ENCODE results near the gene CIB2. TPM values are rescaled to one million over a fixed set of nuclear protein-coding genes. Genes with fewer than 3 reads are reported as not detected.

CIB2 gene
- total RNA-seq, 1 experiment from 2014 or later: 43.2 TPM

DNA sequence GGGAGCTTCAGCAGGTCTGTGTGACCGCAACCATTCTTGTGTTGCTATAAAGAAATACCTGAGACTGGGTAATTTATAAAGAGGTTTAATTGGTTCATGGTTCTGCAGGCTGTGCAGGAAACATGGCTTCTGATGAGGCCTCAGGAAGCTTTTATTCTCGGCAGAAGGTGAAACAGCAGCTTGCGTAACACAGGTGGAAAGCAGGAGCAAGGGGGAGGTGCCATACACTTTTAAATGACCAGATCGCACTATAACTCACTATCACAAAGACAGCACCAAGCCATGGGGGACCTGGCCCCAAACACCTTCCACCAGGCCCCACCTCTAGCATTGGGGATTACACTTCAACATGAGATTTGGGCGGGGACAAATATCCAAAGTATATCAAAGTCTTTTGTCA lies 8.3 kb upstream of the CIB2 start:
- Histone ChIP-seq H4K20me1 (ENCODE audit: control insufficient read depth, insufficient read depth, insufficient read length) (no peaks in the 10 kb centered on the region), H3K18ac (ENCODE audit: insufficient read length, low read depth, low read length) (no peak overlapping the region), H3K14ac (ENCODE audit: insufficient read depth, low read length) (no peak overlapping the region), H2AK5ac (ENCODE audit: insufficient read length, low read length) (no peak overlapping the region), H2BK5ac (ENCODE audit: insufficient read length, low read length) (no peak overlapping the region), H3K23me2 (ENCODE audit: insufficient read length, low read depth, low read length, poor library complexity, severe bottlenecking) (no peaks in the 10 kb centered on the region), H2BK15ac (ENCODE audit: low read depth, low read length) (no peak overlapping the region), H2BK12ac (ENCODE audit: insufficient read length, low read depth, low read length) (no peak overlapping the region), H3K4me1 (ENCODE audit: insufficient read depth, low read length) (no peaks in the 10 kb centered on the region), H3K27ac (ENCODE audit: insufficient read length, low read depth, low read length) (no peak overlapping the region), H3K79me2 (ENCODE audit: insufficient read depth, low read length) (no peaks in the 10 kb centered on the region), H2BK120ac (ENCODE audit: low read depth, low read length, poor library complexity, severe bottlenecking) (no peak overlapping the region), H3K9me3 (ENCODE audit: control insufficient read depth, low read depth, low read length) (no peaks in the 10 kb centered on the region), H3K27me3 (ENCODE audit: insufficient read depth, low read length) (no peaks in the 10 kb centered on the region), H2AFZ (ENCODE audit: low read length) (no peak overlapping the region), H4K5ac (ENCODE audit: insufficient read length, low read depth, low read length) (no peak overlapping the region), H3K23ac (ENCODE audit: insufficient read length, low read depth, low read length) (no peak overlapping the region), H4K8ac (replicated peaks; ENCODE audit: insufficient read length, low read depth, low read length) (no peak overlapping the region), H3K4me2 (ENCODE audit: insufficient read depth, insufficient read length, low read length) (no peak overlapping the region), H3K56ac (ENCODE audit: insufficient read length, low read depth, low read length) (no peak overlapping the region), H3K9ac (ENCODE audit: extremely low read depth, insufficient read length, low read length) (no peak overlapping the region), H3K4ac (ENCODE audit: low read depth, low read length) (no peak overlapping the region), H4K91ac (ENCODE audit: insufficient read length, low read depth, low read length) (no peak overlapping the region), H2BK20ac (ENCODE audit: low read depth, low read length, poor library complexity, severe bottlenecking) (no peak overlapping the region), H3T11ph (ENCODE audit: low read length) (no peak overlapping the region), H3K79me1 (ENCODE audit: insufficient read depth, low read depth, low read length, poor library complexity, severe bottlenecking) (no peaks in the 10 kb centered on the region)
- H3K4me1 Mint-ChIP-seq: peaks cover 7 to 10% of the 10 kb centered on the region in 2 experiments; a peak in 3 of 4 replicates
- TF ChIP-seq, protein P1, sequence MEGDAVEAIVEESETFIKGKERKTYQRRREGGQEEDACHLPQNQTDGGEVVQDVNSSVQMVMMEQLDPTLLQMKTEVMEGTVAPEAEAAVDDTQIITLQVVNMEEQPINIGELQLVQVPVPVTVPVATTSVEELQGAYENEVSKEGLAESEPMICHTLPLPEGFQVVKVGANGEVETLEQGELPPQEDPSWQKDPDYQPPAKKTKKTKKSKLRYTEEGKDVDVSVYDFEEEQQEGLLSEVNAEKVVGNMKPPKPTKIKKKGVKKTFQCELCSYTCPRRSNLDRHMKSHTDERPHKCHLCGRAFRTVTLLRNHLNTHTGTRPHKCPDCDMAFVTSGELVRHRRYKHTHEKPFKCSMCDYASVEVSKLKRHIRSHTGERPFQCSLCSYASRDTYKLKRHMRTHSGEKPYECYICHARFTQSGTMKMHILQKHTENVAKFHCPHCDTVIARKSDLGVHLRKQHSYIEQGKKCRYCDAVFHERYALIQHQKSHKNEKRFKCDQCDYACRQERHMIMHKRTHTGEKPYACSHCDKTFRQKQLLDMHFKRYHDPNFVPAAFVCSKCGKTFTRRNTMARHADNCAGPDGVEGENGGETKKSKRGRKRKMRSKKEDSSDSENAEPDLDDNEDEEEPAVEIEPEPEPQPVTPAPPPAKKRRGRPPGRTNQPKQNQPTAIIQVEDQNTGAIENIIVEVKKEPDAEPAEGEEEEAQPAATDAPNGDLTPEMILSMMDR (conservative IDR thresholded peaks at IDR 0.05): no peak
- no peaks in the 10 kb centered on the region for H3K9me3 Mint-ChIP-seq
- no peaks in the 10 kb centered on the region for H3K36me3 Mint-ChIP-seq (ENCODE audit: insufficient read depth in 1 of 3, low read depth in 3 of 3)
- no peak overlapping the region for H3K27ac Mint-ChIP-seq
- H3K4me3 Mint-ChIP-seq: no peak overlapping the region
- H3K27me3 Mint-ChIP-seq (ENCODE audit: low read depth): no peaks in the 10 kb centered on the region; the same call in 1 of the 2 replicates
- DNase-seq: no peak
- no CpG with 5 or more reads among the region's 5 CpGs for WGBS (ENCODE audit: extremely low coverage, insufficient read length, low lambda C conversion rate)
